ENCODE data around the gene TRAPPC3. TPM values are rescaled to one million over a fixed set of nuclear protein-coding genes. Genes with fewer than 3 reads are reported as not detected.

TRAPPC3 gene
- total RNA-seq, 1 donor from 2014 or later = 52.1 TPM

- H3K9me3 ChIP-seq = no peaks in the 10 kb centered on the region
- TF ChIP-seq POLR2A (IDR thresholded peaks at IDR 0.05) = no peak
- no peak for TF ChIP-seq POLR2AphosphoS5 (IDR thresholded peaks at IDR 0.05; ENCODE audit: insufficient read depth in 1 of 2, low read depth in 1 of 2)
- TF ChIP-seq, protein P1, sequence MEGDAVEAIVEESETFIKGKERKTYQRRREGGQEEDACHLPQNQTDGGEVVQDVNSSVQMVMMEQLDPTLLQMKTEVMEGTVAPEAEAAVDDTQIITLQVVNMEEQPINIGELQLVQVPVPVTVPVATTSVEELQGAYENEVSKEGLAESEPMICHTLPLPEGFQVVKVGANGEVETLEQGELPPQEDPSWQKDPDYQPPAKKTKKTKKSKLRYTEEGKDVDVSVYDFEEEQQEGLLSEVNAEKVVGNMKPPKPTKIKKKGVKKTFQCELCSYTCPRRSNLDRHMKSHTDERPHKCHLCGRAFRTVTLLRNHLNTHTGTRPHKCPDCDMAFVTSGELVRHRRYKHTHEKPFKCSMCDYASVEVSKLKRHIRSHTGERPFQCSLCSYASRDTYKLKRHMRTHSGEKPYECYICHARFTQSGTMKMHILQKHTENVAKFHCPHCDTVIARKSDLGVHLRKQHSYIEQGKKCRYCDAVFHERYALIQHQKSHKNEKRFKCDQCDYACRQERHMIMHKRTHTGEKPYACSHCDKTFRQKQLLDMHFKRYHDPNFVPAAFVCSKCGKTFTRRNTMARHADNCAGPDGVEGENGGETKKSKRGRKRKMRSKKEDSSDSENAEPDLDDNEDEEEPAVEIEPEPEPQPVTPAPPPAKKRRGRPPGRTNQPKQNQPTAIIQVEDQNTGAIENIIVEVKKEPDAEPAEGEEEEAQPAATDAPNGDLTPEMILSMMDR (IDR thresholded peaks at IDR 0.05) = no peak
- H3K27ac ChIP-seq = peak overlapping the region; percentile 100
- DNase-seq (ENCODE audit: extremely low spot score in 2 of 2) = no peak
- intact Hi-C loops (cut with DNase I) = loop anchor here (10.0 kb wide), 3 partner anchors 67 to 227 kb away; partner anchors contain the start of genes STK40 and THRAP3
- H3K36me3 ChIP-seq = no peaks in the 10 kb centered on the region
- peaks cover 69% of the 10 kb centered on the region for H3K4me1 ChIP-seq
- no peaks in the 10 kb centered on the region for H3K27me3 ChIP-seq
- H3K4me3 ChIP-seq = peak overlapping the region; percentile 94 to 99
Measured at GRCh38 chr1:36157115-36157903, 8.0 kb upstream of the TRAPPC3 start.

DNA sequence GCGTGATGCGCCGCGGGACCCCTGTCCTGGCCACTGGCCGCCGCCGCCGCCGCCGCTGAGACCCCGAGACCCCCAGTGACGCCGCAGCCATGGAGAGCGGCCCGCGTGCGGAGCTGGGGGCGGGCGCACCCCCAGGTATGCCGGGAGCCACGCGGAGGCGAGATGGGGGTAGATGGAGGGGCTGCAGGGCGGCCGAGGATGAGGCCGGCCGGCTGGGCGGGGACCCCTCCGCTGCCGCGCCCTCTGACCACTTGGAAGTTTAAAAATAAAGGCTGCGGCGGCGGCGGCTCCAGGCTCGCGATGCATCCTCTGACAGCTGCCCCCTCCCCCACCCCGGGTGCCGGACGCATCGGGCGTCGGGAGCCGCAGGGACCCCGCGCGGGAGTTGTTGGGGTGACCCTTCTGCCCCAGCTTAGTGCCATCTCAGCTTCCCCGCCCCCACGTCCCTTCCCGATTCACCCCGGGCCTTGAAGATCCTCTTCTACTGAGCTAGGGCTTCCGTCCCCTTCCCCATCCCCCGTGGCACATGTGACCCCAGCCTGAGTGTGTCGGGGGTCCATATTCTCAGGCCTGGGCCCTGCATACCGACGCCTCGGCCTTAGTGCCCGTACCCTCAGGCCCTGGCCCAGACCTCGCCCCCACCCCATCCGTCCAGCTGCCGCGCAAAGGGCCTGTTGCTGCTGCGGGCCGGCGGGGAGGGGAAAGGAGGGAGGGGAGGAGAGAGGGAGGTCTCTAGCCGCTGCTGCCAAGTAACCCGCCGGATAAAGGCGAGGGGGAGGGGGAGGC is 7.2 kb upstream of the TRAPPC3 start:
- DNase-seq (ENCODE audit: extremely low spot score in 2 of 2) = no peak
- Histone ChIP-seq H3K9me3 (no peaks in the 10 kb centered on the region), H3K36me3 (no peaks in the 10 kb centered on the region), H3K4me1 (peaks cover 69% of the 10 kb centered on the region), H3K4me3 (peak overlapping the region; percentile 94 to 99), H3K27ac (peak overlapping the region; percentile 100), H3K27me3 (no peaks in the 10 kb centered on the region)
- intact Hi-C loops (cut with DNase I) = loop anchor here (10.0 kb wide), 3 partner anchors 68 to 228 kb away; partner anchors contain the start of genes STK40 and THRAP3
- TF ChIP-seq POLR2AphosphoS5 (IDR thresholded peaks at IDR 0.05; ENCODE audit: insufficient read depth in 1 of 2, low read depth in 1 of 2) = peak; percentile 26 to 81
- no peak for TF ChIP-seq POLR2A (IDR thresholded peaks at IDR 0.05)

- Histone ChIP-seq H3K4me3 (peak within 1 kb of the TSS; percentile 94 to 99), H3K27me3 (no peaks in the 10 kb centered on the region), H3K27ac (peak within 1 kb of the TSS; percentile 100), H3K4me1 (peaks cover 69% of the 10 kb centered on the region), H3K9me3 (no peaks in the 10 kb centered on the region), H3K36me3 (no peaks in the 10 kb centered on the region)
- TF ChIP-seq, protein P1 (IDR thresholded peaks at IDR 0.05) = no peak
- TF ChIP-seq POLR2AphosphoS5 (IDR thresholded peaks at IDR 0.05; ENCODE audit: insufficient read depth in 1 of 2, low read depth in 1 of 2) (peak; percentile 65 to 93), POLR2A (IDR thresholded peaks at IDR 0.05) (peak in 1 of 2 donors; percentile 90)
- intact Hi-C loops (cut with DNase I) = loop anchor here (10.0 kb wide), 3 partner anchors 69 to 229 kb away; partner anchors contain the start of genes STK40 and THRAP3
- no peak for DNase-seq (ENCODE audit: extremely low spot score in 2 of 2)
Measured at GRCh38 chr1:36155408-36156328, 6.4 kb upstream of the TRAPPC3 start, which contains the start of gene MAP7D1. MAP7D1 (plus strand) TSS chr1:36156160; CDS start chr1:36156418, 258 bp downstream.

DNA sequence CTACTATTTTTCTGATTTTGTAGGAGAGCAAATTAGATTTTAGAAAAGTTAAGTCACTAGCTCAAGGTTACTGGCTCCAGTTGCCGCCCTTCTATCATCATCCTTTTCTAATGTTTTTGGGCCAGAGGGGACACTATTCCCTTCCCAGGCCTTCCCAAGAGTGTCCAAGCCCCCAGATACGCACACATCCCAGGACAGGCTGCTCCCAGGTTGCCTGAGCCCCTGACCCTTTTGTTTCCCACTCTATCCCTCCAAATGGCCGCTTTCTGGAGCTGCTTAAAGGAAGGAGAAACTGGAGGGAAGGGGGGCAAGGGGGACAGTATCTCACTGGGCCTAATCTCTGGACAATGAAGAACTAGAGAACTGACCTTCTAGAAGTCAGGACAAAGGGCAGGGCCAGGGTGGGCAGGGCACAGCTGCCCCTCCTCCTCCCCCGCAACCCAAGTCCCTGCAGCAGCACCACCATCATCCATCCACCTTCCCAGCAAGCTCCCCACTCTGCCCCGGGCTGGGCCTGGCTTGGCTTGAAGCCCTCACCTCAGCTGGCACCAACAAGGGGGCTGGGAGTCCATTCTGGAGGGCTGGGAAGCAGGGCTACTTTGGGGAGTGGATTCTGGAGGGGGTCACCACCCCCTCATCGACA is 5.6 kb upstream of the TRAPPC3 start:
- Histone ChIP-seq H3K36me3 (no peaks in the 10 kb centered on the region), H3K9me3 (no peaks in the 10 kb centered on the region), H3K4me1 (peaks cover 69% of the 10 kb centered on the region), H3K27me3 (no peaks in the 10 kb centered on the region), H3K27ac (peak overlapping the region; percentile 100), H3K4me3 (peak overlapping the region; percentile 94 to 99)
- DNase-seq (ENCODE audit: extremely low spot score in 2 of 2) = no peak
- intact Hi-C loops (cut with DNase I) = loop anchor here (5.0 to 10.0 kb wide), 4 partner anchors 32 to 230 kb away; partner anchors contain the start of genes STK40 and THRAP3
- no peak for TF ChIP-seq POLR2AphosphoS5 (IDR thresholded peaks at IDR 0.05; ENCODE audit: insufficient read depth in 1 of 2, low read depth in 1 of 2)
- TF ChIP-seq POLR2A (IDR thresholded peaks at IDR 0.05) = no peak
- TF ChIP-seq, protein P1 (IDR thresholded peaks at IDR 0.05) = no peak

All from vagina (tissue), 2 donors.